Globus pallidus (tissue), 1 donor: Measurements from ENCODE around the gene DNAAF3.
"Not testable (repeated sequence)": the region's sequence is repeated elsewhere in the genome, so short reads cannot be mapped to it uniquely, and the experiment has no call there.

Experiments
- DNase-seq: peaks from one replicate; pipeline ENCODE4 v3.0.0-alpha.2; 2015; ENCODE audit warnings: low spot score

DNAAF3 gene

GRCh38 chr19:55175117-55175867 is 8.9 kb upstream of the DNAAF3 start:
- DNase-seq = no peak

DNA sequence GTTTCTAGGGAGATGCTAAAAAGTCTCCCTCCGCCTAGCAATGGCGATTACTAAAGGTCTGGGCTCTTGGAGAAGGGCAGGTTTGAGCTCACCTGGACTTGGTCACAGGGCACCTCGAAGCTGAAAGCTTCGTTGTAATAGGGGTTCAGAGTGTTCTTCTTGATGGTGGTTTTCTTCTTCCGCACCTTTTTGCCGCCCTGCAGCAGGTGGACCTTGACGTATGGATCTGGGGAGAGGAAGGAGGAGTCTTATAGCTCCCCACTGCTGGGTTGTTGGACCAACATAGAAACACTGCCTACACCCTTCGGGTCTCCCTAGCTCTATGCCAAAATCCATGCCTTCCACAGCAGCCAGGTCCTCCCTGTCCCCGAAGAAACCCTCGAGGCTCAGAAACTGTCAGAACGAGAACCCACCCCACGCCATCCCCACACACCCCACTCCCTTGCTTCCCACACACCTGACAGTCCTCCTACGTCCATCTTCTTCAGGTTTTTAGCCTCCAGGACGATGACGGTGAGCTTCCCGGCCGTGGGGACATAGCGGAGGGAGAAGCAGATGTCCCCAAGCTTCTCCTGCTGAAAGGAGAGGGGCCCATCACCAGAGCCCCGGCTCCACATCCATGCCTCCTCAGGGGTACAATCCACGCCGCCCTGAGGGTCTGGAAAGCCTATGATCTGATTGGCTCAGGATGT is 8.2 kb upstream of the DNAAF3 start:
- DNase-seq = no peak

DNA sequence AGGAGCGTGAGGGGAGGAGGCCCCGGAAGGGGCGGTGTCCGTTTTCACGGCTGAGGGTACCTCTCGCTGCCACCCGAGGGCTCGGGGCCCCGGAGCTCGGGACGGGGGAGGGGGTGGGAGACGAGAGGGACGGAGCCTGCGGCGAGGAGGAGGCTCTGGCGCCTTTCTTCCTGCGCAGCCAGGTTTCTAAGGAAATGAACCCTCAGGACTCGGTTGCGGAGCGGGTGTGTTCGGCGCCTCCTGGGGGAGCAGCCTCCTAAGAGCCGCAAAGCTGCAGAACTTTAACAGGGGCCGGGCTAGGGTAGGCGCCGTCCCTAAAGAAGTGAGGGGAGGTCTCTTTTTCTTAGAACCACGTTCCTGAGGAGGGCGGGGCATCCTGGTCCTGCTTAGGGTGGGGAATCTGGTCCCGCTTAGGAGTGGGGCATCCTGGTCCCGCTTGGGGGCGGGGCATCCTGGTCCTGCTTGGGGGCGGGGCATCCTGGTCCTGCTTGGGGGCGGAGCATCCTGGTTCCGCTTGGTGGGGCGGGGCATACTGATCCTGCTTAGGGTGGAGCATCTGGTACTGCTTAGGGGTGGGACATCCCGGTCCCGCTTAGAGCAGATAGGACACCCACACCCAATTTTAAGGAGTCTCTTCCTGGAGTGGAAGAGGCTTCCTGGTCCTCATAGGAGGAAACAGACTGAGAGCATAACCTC is 7.4 kb upstream of the DNAAF3 start:
- DNase-seq = peak; percentile 52

DNA sequence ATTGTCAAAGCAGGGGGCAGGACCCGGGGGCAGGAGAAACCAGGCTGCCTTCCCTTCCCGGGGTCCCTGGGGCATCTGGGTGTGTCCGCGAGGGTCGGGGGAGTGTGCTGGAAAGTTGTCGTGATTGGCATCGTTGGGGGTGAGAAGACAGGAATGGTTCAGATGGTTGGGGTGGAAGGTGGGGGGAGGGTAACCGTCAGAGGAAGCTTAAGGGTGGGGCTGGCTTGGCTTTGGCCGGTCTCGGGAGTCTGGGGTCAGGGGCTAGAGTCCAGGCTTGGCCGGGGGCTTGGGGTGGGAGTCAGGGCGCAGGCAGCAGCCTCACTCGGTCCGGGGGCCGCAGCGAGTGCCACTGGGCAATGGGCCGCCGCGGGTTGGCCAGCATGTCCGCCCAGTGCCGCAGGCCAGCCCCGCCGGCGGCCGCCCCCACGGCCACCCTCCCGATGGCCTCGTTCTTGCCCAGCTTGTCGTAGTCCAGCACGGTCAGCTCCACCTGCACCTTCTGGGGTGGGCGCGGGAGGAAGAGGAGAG is 6.8 kb upstream of the DNAAF3 start:
- no peak for DNase-seq

- DNase-seq = no peak
Measured at GRCh38 chr19:55172741-55173140, 6.3 kb upstream of the DNAAF3 start.

- not testable (repeated sequence) for DNase-seq
Measured at GRCh38 chr19:55172318-55172717, 5.9 kb upstream of the DNAAF3 start.

GRCh38 chr19:55171440-55171839 is 5.0 kb upstream of the DNAAF3 start:
- DNase-seq = no peak

- DNase-seq = no peak
Measured at GRCh38 chr19:55169136-55169535, 2.7 kb upstream of the DNAAF3 start.

GRCh38 chr19:55165952-55166529 is 372 bp downstream of the DNAAF3 start:
- DNase-seq = peak; percentile 74

- no peak for DNase-seq
Measured at GRCh38 chr19:55161571-55162322, 4.7 kb downstream of the DNAAF3 start.

DNA sequence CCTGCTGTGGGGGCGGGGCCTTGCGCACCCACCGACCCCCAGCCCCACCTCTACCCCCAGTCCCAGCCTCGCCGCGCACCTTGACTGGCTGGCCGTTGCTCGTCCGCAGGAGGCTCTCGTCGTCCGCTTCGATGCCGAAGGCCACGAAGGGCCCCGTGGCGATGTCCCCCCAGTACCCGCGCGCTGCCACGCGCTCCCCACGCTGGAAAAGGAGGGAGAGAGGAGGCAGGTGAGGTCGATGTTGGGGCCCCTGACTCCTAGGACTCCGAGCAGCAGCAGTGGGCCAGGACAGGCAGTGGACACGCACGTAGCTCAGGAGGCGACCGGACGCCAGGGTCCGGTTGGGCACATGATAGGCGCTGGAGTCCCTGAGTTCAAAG is 5.4 kb downstream of the DNAAF3 start:
- no peak for DNase-seq

- DNase-seq = peak; percentile 41
Measured at GRCh38 chr19:55160128-55160985, 6.1 kb downstream of the DNAAF3 start.

GRCh38 chr19:55158848-55159749 is 7.3 kb downstream of the DNAAF3 start:
- no peak for DNase-seq

GRCh38 chr19:55158423-55158822 is 8.0 kb downstream of the DNAAF3 start:
- DNase-seq = no peak

DNA sequence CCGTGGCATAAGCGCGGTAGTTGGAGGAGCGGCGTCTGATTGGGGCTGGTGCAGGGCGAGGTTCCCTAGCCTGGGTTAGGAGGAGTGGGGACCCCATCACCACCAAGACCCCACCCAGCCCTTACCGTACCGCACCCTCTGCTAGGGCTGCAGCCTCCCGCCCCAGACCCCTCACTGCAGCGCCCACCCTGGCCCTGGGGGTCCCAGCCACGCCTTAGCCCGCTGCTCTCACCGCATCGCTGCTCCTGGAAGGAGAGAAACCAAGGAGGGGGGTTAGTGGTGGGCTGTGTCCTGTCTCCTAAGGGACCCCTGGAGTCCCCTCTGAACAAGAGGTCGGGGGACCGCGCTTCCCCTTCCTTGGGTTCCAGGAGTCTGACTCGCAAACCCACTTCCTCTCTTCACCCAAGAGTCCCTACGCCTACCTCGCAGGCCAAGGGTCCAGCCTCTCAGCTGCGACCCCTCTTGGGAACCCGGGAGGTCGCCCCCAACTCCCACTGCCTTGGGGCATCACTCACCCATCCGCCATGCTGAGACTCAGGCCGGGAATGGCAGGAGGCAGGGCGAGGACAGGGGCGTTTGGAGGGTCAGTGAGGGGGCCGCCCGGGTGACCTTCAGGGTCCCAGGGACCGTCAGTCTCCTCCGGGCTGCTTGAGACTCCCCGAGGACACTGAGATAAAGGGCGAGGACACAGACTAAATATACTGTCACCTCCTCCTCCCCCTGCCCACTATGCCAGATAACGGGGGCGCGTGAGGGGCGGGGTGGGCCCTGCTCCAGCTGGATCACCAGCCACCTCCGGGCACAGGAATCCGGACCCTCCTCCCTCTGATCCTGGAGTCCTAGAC is 9.1 kb downstream of the DNAAF3 start, which contains the start of gene TNNI3:
TNNI3 (minus strand) TSS at position 669 of the 845 bp plus-strand sequence; CDS start at position 526, 143 bp downstream.
- no peak for DNase-seq

GRCh38 chr19:55156202-55157063 is 10.0 kb downstream of the DNAAF3 start:
- no peak for DNase-seq

DNA sequence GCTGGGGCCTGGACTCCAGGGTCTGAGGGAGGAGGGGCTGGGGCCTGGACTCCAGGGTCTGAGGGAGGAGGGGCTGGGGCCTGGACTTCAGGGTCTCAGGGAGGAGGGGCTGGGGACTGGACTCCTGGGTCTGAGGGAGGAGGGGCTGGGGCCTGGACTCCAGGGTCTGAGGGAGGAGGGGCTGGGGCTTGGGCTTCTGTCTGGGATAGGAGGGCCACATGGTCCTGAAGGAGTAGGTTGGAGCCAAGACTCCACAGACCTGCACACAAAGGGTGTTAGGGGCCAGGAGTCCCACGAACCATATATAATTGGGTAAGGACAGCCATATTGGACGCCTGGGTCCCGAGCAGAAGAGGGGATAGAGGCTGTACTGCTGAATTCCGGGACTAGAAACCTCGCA is 10.6 kb downstream of the DNAAF3 start:
- not testable (repeated sequence) for DNase-seq
